ENCODE measurements around the gene RAB18.
"Not testable (repeated sequence)": the region's sequence is repeated elsewhere in the genome, so short reads cannot be mapped to it uniquely, and the experiment has no call there.

Gene RAB18

DNA sequence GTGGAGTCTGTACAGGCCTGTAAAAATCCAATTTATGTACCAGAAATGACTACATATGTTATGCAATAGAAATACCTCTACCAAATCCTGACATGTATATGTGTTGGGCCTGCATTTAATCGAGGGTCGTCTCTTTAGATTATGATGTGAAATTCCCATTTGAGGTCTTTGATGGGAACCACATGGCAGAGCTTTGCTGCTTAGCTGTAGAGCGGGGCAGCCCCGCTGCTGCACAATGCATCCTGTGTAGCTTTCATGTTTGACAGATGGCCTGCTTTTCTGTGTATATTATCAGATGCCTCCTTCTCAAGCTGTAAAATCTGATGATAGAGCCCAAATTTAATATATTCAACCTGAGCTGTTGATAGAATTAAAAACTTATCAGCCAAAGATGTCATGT, 65.8 kb downstream of the RAB18 start:
- Histone ChIP-seq H3K27me3 (ENCODE audit: control insufficient read depth, insufficient read depth, low read length) (no peaks in the 10 kb centered on the region), H3K27ac (ENCODE audit: low read length) (no peak overlapping the region), H3K4me1 (ENCODE audit: control insufficient read depth, insufficient read depth, low read length) (no peaks in the 10 kb centered on the region), H3K36me3 (ENCODE audit: control insufficient read depth, insufficient read depth, low read length) (no peaks in the 10 kb centered on the region), H3K4me3 (ENCODE audit: low read length) (no peak overlapping the region), H3K9me3 (ENCODE audit: control insufficient read depth, insufficient read depth, low read length) (no peaks in the 10 kb centered on the region)
- no peak for DNase-seq (ENCODE audit: low read depth, low spot score)
- WGBS (ENCODE audit: insufficient coverage, insufficient read length), result no CpG with 5 or more reads among the region's 4 CpGs

DNA sequence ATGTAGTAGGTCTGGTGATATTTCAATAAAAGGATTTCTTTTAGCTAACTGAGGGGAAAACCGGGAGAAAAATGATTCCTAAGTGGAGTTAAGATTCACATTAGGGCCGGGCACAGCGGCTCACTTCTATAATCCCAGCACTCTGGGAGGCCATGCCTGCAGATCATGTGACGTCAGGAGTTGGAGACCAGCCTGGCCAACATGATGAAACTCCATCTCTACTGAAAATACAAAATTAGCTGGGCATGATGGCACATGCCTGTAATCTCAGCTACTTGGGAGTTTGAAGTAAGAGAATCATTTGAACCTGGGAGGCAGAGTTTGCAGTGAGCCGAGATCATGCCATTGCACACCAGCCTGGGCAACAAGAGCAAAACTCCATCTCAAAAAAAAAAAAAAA, 72.9 kb downstream of the RAB18 start:
- H3K27me3 ChIP-seq (ENCODE audit: control insufficient read depth, insufficient read depth, low read length); H3K9me3 ChIP-seq (ENCODE audit: control insufficient read depth, insufficient read depth, low read length); H3K4me3 ChIP-seq (ENCODE audit: low read length); H3K36me3 ChIP-seq (ENCODE audit: control insufficient read depth, insufficient read depth, low read length); H3K4me1 ChIP-seq (ENCODE audit: control insufficient read depth, insufficient read depth, low read length); DNase-seq (ENCODE audit: low read depth, low spot score); H3K27ac ChIP-seq (ENCODE audit: low read length): not testable (repeated sequence)
- no CpG with 5 or more reads among the region's 5 CpGs for WGBS (ENCODE audit: insufficient coverage, insufficient read length)

DNA sequence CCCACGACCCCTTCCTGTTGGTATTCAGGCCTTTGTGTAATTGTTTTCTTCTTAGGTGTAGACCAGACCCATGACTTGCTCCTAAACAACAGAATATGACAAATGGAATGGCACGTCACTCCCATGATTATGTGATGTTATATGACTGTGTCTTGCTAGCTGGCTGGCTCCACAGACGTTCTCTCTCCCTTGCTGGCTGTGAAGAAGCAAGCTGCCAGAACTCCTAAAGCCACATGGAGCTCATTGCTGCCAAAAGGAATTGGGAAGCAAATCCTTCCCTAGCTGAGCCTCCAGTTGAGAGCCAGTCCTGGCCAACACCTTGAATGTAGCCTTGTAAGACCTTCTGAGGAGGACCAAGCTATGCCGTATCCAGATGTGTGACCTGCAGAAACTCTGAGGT, 74.2 kb downstream of the RAB18 start:
- DNase-seq (ENCODE audit: low read depth, low spot score), result no peak

DNA sequence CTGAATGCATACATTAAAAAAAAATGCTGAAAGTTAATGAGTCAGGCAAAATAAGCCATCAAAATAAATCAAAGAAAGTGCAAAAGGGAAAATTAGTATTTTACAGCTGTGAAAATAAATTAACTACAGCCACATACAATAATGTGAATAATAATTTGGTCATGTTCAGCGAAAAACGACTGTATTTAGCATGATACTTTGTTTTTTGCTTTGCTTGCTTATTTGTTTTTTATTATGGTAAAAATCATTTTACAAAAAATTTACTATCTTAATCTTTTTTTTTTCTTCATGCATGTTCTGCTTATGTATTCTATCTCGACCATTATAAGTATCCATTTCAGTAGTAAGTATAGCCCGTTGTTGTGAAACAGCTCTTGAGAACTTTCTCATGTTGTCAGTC, 77.1 kb downstream of the RAB18 start:
- Histone ChIP-seq H3K4me3 (ENCODE audit: low read length) (no peak overlapping the region), H3K27ac (ENCODE audit: low read length) (no peak overlapping the region), H3K27me3 (ENCODE audit: control insufficient read depth, insufficient read depth, low read length) (no peaks in the 10 kb centered on the region), H3K36me3 (ENCODE audit: control insufficient read depth, insufficient read depth, low read length) (no peaks in the 10 kb centered on the region), H3K9me3 (ENCODE audit: control insufficient read depth, insufficient read depth, low read length) (no peaks in the 10 kb centered on the region), H3K4me1 (ENCODE audit: control insufficient read depth, insufficient read depth, low read length) (no peaks in the 10 kb centered on the region)
- WGBS (ENCODE audit: insufficient coverage, insufficient read length), result no CpG with 5 or more reads among the region's 4 CpGs
- no peak for DNase-seq (ENCODE audit: low read depth, low spot score)

More for the DNA sequence above, 74.2 kb downstream of the RAB18 start:
- Histone ChIP-seq H3K4me1 (ENCODE audit: control insufficient read depth, insufficient read depth, low read length) (no peaks in the 10 kb centered on the region), H3K27me3 (ENCODE audit: control insufficient read depth, insufficient read depth, low read length) (no peaks in the 10 kb centered on the region), H3K4me3 (ENCODE audit: low read length) (no peak overlapping the region), H3K27ac (ENCODE audit: low read length) (no peak overlapping the region), H3K36me3 (ENCODE audit: control insufficient read depth, insufficient read depth, low read length) (no peaks in the 10 kb centered on the region), H3K9me3 (ENCODE audit: control insufficient read depth, insufficient read depth, low read length) (no peaks in the 10 kb centered on the region)
- no CpG with 5 or more reads among the region's 4 CpGs for WGBS (ENCODE audit: insufficient coverage, insufficient read length)

DNA sequence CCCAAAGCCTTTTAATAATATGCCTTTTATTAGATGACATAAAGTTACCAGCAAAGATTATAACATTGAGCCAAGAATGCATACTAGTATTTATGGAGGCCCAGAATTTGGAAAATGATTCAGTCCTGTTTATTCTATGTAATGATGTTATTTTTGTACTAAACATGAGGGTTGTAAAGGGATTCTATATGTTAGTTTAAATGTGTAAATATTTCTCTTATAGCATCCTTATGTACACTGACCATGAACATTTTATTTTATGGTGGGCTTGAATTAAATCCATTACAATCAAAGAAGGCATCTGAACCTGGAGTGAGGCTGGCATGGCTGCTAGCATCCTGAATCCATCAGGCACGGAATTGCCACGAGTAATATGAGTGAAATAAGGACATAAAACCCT, 80.2 kb downstream of the RAB18 start:
- no peak overlapping the region for H3K4me3 ChIP-seq (ENCODE audit: low read length)
- no peaks in the 10 kb centered on the region for H3K4me1 ChIP-seq (ENCODE audit: control insufficient read depth, insufficient read depth, low read length)
- H3K27ac ChIP-seq (ENCODE audit: low read length), result no peak overlapping the region
- DNase-seq (ENCODE audit: low read depth, low spot score), result no peak
- no CpG with 5 or more reads among the region's 2 CpGs for WGBS (ENCODE audit: insufficient coverage, insufficient read length)
- no peaks in the 10 kb centered on the region for H3K36me3 ChIP-seq (ENCODE audit: control insufficient read depth, insufficient read depth, low read length)
- H3K27me3 ChIP-seq (ENCODE audit: control insufficient read depth, insufficient read depth, low read length), result no peaks in the 10 kb centered on the region
- no peaks in the 10 kb centered on the region for H3K9me3 ChIP-seq (ENCODE audit: control insufficient read depth, insufficient read depth, low read length)

Measured in iPS DF 6.9 (cell line).